NCI-H2196 treated with DMSO at 0.1 percent for 48 hours (cell line): ENCODE results near the gene P2RY2.
"Not testable (repeated sequence)": the region's sequence is repeated elsewhere in the genome, so short reads cannot be mapped to it uniquely, and the experiment has no call there.

ENCODE experiments used
- DNase-seq: peaks from one replicate; lab custom pipeline; 2025; ENCODE audit not compliant: unreplicated experiment; lab: John Stamatoyannopoulos, UW

P2RY2 gene

GRCh38 chr11:73226297-73227006 lies 8.4 kb downstream of the P2RY2 start:
- no peak for DNase-seq

- DNase-seq, result no peak
These were observed 9.6 kb downstream of the P2RY2 start for GRCh38 chr11:73227571-73228211.

- no peak for DNase-seq
These were observed 10.4 kb downstream of the P2RY2 start for GRCh38 chr11:73228268-73229134.

GRCh38 chr11:73229321-73229895 lies 11.3 kb downstream of the P2RY2 start:
- DNase-seq, result no peak

- no peak for DNase-seq
These were observed 12.1 kb downstream of the P2RY2 start for GRCh38 chr11:73229896-73230875.

GRCh38 chr11:73230931-73231330 lies 12.8 kb downstream of the P2RY2 start:
- no peak for DNase-seq

GRCh38 chr11:73232487-73232886 lies 14.4 kb downstream of the P2RY2 start:
- not testable (repeated sequence) for DNase-seq

GRCh38 chr11:73233211-73233610 lies 15.1 kb downstream of the P2RY2 start:
- no peak for DNase-seq

GRCh38 chr11:73233692-73234470 lies 15.8 kb downstream of the P2RY2 start:
- no peak for DNase-seq

- no peak for DNase-seq
These were observed 16.5 kb downstream of the P2RY2 start for GRCh38 chr11:73234471-73235181.

- no peak for DNase-seq
These were observed 17.2 kb downstream of the P2RY2 start for GRCh38 chr11:73235236-73235786.

- no peak for DNase-seq
These were observed 18.2 kb downstream of the P2RY2 start for GRCh38 chr11:73236205-73236765.

- no peak for DNase-seq
These were observed 18.8 kb downstream of the P2RY2 start for GRCh38 chr11:73236854-73237253.

- DNase-seq, result no peak
These were observed 19.6 kb downstream of the P2RY2 start for GRCh38 chr11:73237471-73238290.

GRCh38 chr11:73239111-73239521 lies 21.0 kb downstream of the P2RY2 start:
- no peak for DNase-seq

GRCh38 chr11:73239571-73240189 lies 21.6 kb downstream of the P2RY2 start:
- no peak for DNase-seq
